Measurements from ENCODE around the gene MACROD2. TPM values are rescaled to one million over a fixed set of nuclear protein-coding genes. Genes with fewer than 3 reads are reported as not detected.

The MACROD2 gene
- total RNA-seq, 1 donor from 2014 or later: 3.5 TPM

GRCh38 chr20:15422966-15423365 is 1427.7 kb downstream of the MACROD2 start:
- intact Hi-C loops (cut with DNase I): no loop called here
- no peak overlapping the region for H3K27ac ChIP-seq
- TF ChIP-seq, protein P1, sequence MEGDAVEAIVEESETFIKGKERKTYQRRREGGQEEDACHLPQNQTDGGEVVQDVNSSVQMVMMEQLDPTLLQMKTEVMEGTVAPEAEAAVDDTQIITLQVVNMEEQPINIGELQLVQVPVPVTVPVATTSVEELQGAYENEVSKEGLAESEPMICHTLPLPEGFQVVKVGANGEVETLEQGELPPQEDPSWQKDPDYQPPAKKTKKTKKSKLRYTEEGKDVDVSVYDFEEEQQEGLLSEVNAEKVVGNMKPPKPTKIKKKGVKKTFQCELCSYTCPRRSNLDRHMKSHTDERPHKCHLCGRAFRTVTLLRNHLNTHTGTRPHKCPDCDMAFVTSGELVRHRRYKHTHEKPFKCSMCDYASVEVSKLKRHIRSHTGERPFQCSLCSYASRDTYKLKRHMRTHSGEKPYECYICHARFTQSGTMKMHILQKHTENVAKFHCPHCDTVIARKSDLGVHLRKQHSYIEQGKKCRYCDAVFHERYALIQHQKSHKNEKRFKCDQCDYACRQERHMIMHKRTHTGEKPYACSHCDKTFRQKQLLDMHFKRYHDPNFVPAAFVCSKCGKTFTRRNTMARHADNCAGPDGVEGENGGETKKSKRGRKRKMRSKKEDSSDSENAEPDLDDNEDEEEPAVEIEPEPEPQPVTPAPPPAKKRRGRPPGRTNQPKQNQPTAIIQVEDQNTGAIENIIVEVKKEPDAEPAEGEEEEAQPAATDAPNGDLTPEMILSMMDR (IDR thresholded peaks at IDR 0.05): no peak
- H3K27me3 ChIP-seq: no peaks in the 10 kb centered on the region
- H3K9me3 ChIP-seq: no peaks in the 10 kb centered on the region
- H3K4me3 ChIP-seq: no peak overlapping the region
- H3K4me1 ChIP-seq: no peaks in the 10 kb centered on the region
- H3K36me3 ChIP-seq: no peaks in the 10 kb centered on the region
- DNase-seq (ENCODE audit: low spot score in 2 of 2): no peak

GRCh38 chr20:15439551-15439950 is 1444.2 kb downstream of the MACROD2 start:
- no peak overlapping the region for H3K4me3 ChIP-seq
- intact Hi-C loops (cut with DNase I): no loop called here
- TF ChIP-seq, protein P1 (IDR thresholded peaks at IDR 0.05): no peak
- H3K9me3 ChIP-seq: no peaks in the 10 kb centered on the region
- no peaks in the 10 kb centered on the region for H3K4me1 ChIP-seq
- DNase-seq (ENCODE audit: low spot score in 2 of 2): no peak
- H3K27ac ChIP-seq: no peak overlapping the region
- no peaks in the 10 kb centered on the region for H3K36me3 ChIP-seq
- no peaks in the 10 kb centered on the region for H3K27me3 ChIP-seq

GRCh38 chr20:15440049-15440820 is 1444.9 kb downstream of the MACROD2 start:
- TF ChIP-seq, protein P1 (IDR thresholded peaks at IDR 0.05): no peak
- H3K9me3 ChIP-seq: no peaks in the 10 kb centered on the region
- intact Hi-C loops (cut with DNase I): no loop called here
- no peaks in the 10 kb centered on the region for H3K36me3 ChIP-seq
- H3K27me3 ChIP-seq: no peaks in the 10 kb centered on the region
- H3K4me1 ChIP-seq: no peaks in the 10 kb centered on the region
- no peak overlapping the region for H3K4me3 ChIP-seq
- DNase-seq (ENCODE audit: low spot score in 2 of 2): no peak
- H3K27ac ChIP-seq: no peak overlapping the region

GRCh38 chr20:15445056-15445840 is 1449.9 kb downstream of the MACROD2 start:
- H3K27ac ChIP-seq: no peak overlapping the region
- no peaks in the 10 kb centered on the region for H3K4me1 ChIP-seq
- TF ChIP-seq, protein P1 (IDR thresholded peaks at IDR 0.05): no peak
- DNase-seq (ENCODE audit: low spot score in 2 of 2): no peak
- H3K9me3 ChIP-seq: no peaks in the 10 kb centered on the region
- no peaks in the 10 kb centered on the region for H3K27me3 ChIP-seq
- intact Hi-C loops (cut with DNase I): no loop called here
- no peak overlapping the region for H3K4me3 ChIP-seq
- H3K36me3 ChIP-seq: no peaks in the 10 kb centered on the region

DNA sequence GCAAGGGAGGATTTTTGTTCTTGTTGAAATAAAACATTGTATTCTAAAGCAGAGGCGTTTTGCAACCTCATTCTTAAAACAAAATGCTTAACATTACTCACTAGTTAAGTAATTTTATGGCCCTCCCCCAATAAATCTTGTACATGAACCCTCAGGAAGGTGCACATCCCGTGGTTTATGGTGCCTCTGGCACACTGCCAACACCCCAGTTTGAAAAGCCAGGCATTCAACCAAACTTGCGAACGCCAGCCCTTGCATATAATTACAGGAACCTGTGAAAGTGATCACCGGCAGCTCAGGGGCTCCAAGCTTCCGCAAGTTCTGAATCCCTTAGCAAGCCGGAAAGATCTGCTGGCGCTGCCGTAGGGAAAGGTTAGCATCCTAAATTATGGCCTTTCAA is 1451.1 kb downstream of the MACROD2 start:
- Histone ChIP-seq H3K4me3 (no peak overlapping the region), H3K4me1 (no peaks in the 10 kb centered on the region), H3K27ac (no peak overlapping the region), H3K36me3 (no peaks in the 10 kb centered on the region), H3K9me3 (no peaks in the 10 kb centered on the region), H3K27me3 (no peaks in the 10 kb centered on the region)
- TF ChIP-seq, protein P1 (IDR thresholded peaks at IDR 0.05): no peak
- intact Hi-C loops (cut with DNase I): no loop called here
- no peak for DNase-seq (ENCODE audit: low spot score in 2 of 2)
